GM12878 (cell line): ENCODE results near the gene ADCY1. TPM values are rescaled to one million over a fixed set of nuclear protein-coding genes. Genes with fewer than 3 reads are reported as not detected.

Experiments used
- ATAC-seq: fragments of 200-7000 bp; cut with Tn5 transposase; 3 replicates; pipeline ENCODE4 v1.9.1; 2020; ENCODE audit warnings: mild to moderate bottlenecking, moderate library complexity
- BruUV-seq: library from RNA; stranded (reverse); fragments of 400-500 nt; replicated peaks from 2 replicates; lab custom pipeline; 2021; lab: Mats Ljungman, UMichigan
- CTCF ChIA-PET: fragments of 300-600 bp; sonication (Branson Sonifier 250); formaldehyde crosslinking; extraction: SDS; loops from one replicate; lab custom pipeline; 2021; ENCODE audit warnings: inconsistent platforms; lab: Yijun Ruan, JAX
- POLR2A ChIA-PET: fragments of 350-600 bp; formaldehyde crosslinking; extraction: SDS; loops from one replicate; lab custom pipeline; 2021; ENCODE audit warnings: inconsistent platforms; lab: Charles Lee
- RAD21 ChIA-PET: fragments of 300-600 bp; sonication (Branson Sonifier 250); formaldehyde crosslinking; loops from one replicate; lab custom pipeline; 2023; ENCODE audit warnings: antibody characterized with exemption; ENCODE audit not compliant: unreplicated experiment; lab: Charles Lee
- SMC1A ChIA-PET: fragments of 300-600 bp; sonication (Branson Sonifier 250); formaldehyde crosslinking; loops from one replicate; lab custom pipeline; 2023; ENCODE audit not compliant: unreplicated experiment, uncharacterized antibody; lab: Charles Lee
- DNase-seq: peaks from one replicate; pipeline ENCODE4 v3.0.0-alpha.2; 2011; ENCODE audit warnings: low read depth, low spot score
- FAIRE-seq: peaks from 3 replicates; lab custom pipeline; 2011; peaks lifted over from hg19 to GRCh38; lab: Jason Lieb, UNC
- H2AFZ ChIP-seq: 2 replicates; pipeline ENCODE4 v1.6.0; 2011; ENCODE audit warnings: low read depth, low read length, control low read depth; ENCODE audit not compliant: control insufficient read depth
- H3K27ac ChIP-seq: 2 replicates; pipeline ENCODE4 v1.5.1; 2011; ENCODE audit warnings: control low read depth; ENCODE audit not compliant: control insufficient read depth, insufficient read depth
- H3K27me3 ChIP-seq, 2 experiments: replicated peaks in 1 of 2; 2 replicates each; pipeline versions ENCODE4 v1.6.0 to v1.6.1; 2011; ENCODE audit warnings: low read length in 1 of 2; ENCODE audit not compliant: control insufficient read depth in 2 of 2, insufficient read depth in 2 of 2
- H3K36me3 ChIP-seq, 2 experiments: 2 replicates each; pipeline ENCODE4 v1.5.1; 2011; ENCODE audit warnings: low read length in 1 of 2; ENCODE audit not compliant: control insufficient read depth in 2 of 2, insufficient read depth in 2 of 2
- H3K4me1 ChIP-seq: 2 replicates; pipeline ENCODE4 v1.6.1; 2011; ENCODE audit warnings: mild to moderate bottlenecking, low read length, moderate library complexity, mixed read lengths; ENCODE audit not compliant: control insufficient read depth, insufficient read depth
- H3K4me2 ChIP-seq: 2 replicates; pipeline ENCODE4 v1.6.0; 2011; ENCODE audit warnings: control low read depth; ENCODE audit not compliant: control insufficient read depth, insufficient read depth
- H3K4me3 ChIP-seq: fragments of 200-600 bp; sonication (generic); 2 replicates; pipeline ENCODE4 v1.5.1; 2016
- H3K79me2 ChIP-seq: 2 replicates; pipeline ENCODE4 v1.6.0; 2011; ENCODE audit warnings: low read length; ENCODE audit not compliant: control insufficient read depth, insufficient read depth
- H3K9ac ChIP-seq: 2 replicates; pipeline ENCODE4 v1.8.0; 2011; ENCODE audit warnings: low read length, control low read depth, mixed read lengths; ENCODE audit not compliant: control insufficient read depth, insufficient read depth
- H3K9me3 ChIP-seq: replicated peaks from 3 replicates; pipeline ENCODE4 v1.5.1; 2011; ENCODE audit warnings: mild to moderate bottlenecking, low read length; ENCODE audit not compliant: control insufficient read depth, insufficient read depth
- H4K20me1 ChIP-seq: 2 replicates; pipeline ENCODE4 v1.6.0; 2011; ENCODE audit not compliant: control insufficient read depth, insufficient read depth
- ATF7 ChIP-seq: fragments of 450-650 bp; IDR thresholded peaks from 2 replicates; pipeline ENCODE4 v1.6.1; 2016; ENCODE audit warnings: low read depth, mild to moderate bottlenecking
- BACH1 ChIP-seq: fragments of 450-650 bp; IDR thresholded peaks from 2 replicates; pipeline ENCODE4 v1.6.1; 2017; ENCODE audit warnings: mild to moderate bottlenecking, borderline replicate concordance
- CBX3 ChIP-seq: fragments of 200-600 bp; sonication (generic); IDR thresholded peaks from 2 replicates; pipeline ENCODE4 v1.6.1; 2016; ENCODE audit warnings: low read depth, borderline replicate concordance
- RCOR1 ChIP-seq: conservative IDR thresholded peaks from 2 replicates; pipeline ENCODE4 v1.6.1; 2012; ENCODE audit warnings: low read depth, low read length, improper control_type of control experiment
- RELA ChIP-seq: fragments of 450-650 bp; IDR thresholded peaks from 2 replicates; pipeline ENCODE4 v1.8.0; 2014; ENCODE audit warnings: borderline replicate concordance; ENCODE audit not compliant: partially characterized antibody
- WGBS: methylation state at CpG from one replicate; pipeline ENCODE4 v1.1.6; 2016; ENCODE audit warnings: low lambda C conversion rate; ENCODE audit not compliant: insufficient replicate concordance, insufficient coverage; ENCODE audit errors: missing lambda C conversion rate; 5-methylcytosine and 5-hydroxymethylcytosine counted together
- in situ Hi-C: fragments of 300-500 bp; cut with MboI; formaldehyde crosslinking; loops from 9 replicates; pipeline ENCODE4 v1.14.3; 2018; ENCODE audit warnings: mixed read lengths
- intact Hi-C: fragments of 100-400 bp; cut with micrococcal nuclease; formaldehyde crosslinking; loops from one replicate; pipeline ENCODE4 v1.14.2; 2022; ENCODE audit not compliant: unreplicated experiment
- polyA plus RNA-seq, 11 experiments: library from polyadenylated mRNA; depleted of rRNA in 4 of 11; unstranded in 6 of 11; stranded (reverse) in 5 of 11; fragments of >200 nt; fragmentation: Nextera tagmentation in 4 of 11; fragmentation: Illumina TruSeq in 1 of 11; extraction: Ambion mirVana in 4 of 11; extraction: Trizol in 1 of 11; gene quantifications; 1 replicate in 1 of 11; 2 replicates in 10 of 11; pipeline versions ENCODE4 v1.2.1 to v1.2.3, GENCODE V29; 2011 to 2016; ENCODE audit warnings: inconsistent platforms in 2 of 11, missing spikeins in 2 of 11, low read depth in 1 of 11
- total RNA-seq, 4 experiments: library from RNA; depleted of rRNA in 3 of 4; stranded (reverse); fragments of >200 nt in 3 of 4; fragmentation: Illumina TruSeq in 1 of 4; extraction: Trizol in 1 of 4; gene quantifications; 2 replicates each; pipeline versions ENCODE4 v1.2.1 to v1.2.3, GENCODE V29; 2013 to 2021
- TF ChIP-seq, protein P1 (sequence below): IDR thresholded peaks from 2 replicates; pipeline ENCODE4 v1.6.1; 2011; ENCODE audit warnings: borderline replicate concordance, low read depth, mild to moderate bottlenecking, moderate library complexity, low read length; ENCODE audit not compliant: insufficient read depth, poor library complexity, severe bottlenecking

Gene ADCY1
- total and polyA plus RNA-seq, 10 of the 15 experiments (the other 5 are each of a cell fraction or from before 2014, with no cell fraction given), result 0.13 to 1.4 (median 0.45) TPM; not detected in 1

DNA sequence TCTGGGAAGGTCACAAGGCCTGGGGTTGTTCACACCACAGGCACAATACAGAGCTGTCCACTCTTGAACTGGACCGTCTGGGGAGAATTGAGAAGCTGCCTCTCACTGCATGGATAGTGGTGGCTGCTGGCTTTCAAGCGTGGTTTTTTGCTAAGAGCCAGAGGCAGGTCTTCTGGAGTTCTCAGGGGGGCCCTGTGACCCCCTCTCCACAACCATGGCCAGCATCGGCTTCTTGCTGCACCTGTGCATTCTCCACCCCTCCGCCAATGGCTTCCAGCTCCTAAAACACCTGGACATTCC is 140.3 kb downstream of the ADCY1 start:
- ATAC-seq (no peak), DNase-seq (no peak), FAIRE-seq (no peak)
- Histone ChIP-seq H3K9me3 (no peaks in the 10 kb centered on the region), H4K20me1 (no peaks in the 10 kb centered on the region), H3K4me1 (no peaks in the 10 kb centered on the region), H3K79me2 (no peaks in the 10 kb centered on the region), H3K27me3 (peaks cover 0 to 1% of the 10 kb centered on the region in 2 experiments; a peak in 1 of 4 replicates), H3K36me3 (no peaks in the 10 kb centered on the region), H3K9ac (no peak overlapping the region), H2AFZ (no peak overlapping the region), H3K4me2 (no peak overlapping the region), H3K4me3 (no peak overlapping the region), H3K27ac (no peak overlapping the region)
- BruUV-seq, result no TSS peak
- ChIA-PET POLR2A (no interaction called here), CTCF (no interaction called here), RAD21 (no interaction called here), SMC1A (no interaction called here)
- intact Hi-C loops, result no loop called here
- 32% methylated on average over 3 of the region's 4 CpGs for WGBS
- in situ Hi-C loops, result no loop called here
- TF ChIP-seq CBX3 (no peak), ATF7 (no peak), BACH1 (no peak), RCOR1 (no peak), RELA (no peak)
- TF ChIP-seq, protein P1, sequence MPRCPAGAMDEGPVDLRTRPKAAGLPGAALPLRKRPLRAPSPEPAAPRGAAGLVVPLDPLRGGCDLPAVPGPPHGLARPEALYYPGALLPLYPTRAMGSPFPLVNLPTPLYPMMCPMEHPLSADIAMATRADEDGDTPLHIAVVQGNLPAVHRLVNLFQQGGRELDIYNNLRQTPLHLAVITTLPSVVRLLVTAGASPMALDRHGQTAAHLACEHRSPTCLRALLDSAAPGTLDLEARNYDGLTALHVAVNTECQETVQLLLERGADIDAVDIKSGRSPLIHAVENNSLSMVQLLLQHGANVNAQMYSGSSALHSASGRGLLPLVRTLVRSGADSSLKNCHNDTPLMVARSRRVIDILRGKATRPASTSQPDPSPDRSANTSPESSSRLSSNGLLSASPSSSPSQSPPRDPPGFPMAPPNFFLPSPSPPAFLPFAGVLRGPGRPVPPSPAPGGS, result no peak
